GM13976 (cell line): Measurements from ENCODE around the gene MEX3D.

Source experiments
- DNase-seq: peaks from one replicate; pipeline ENCODE4 v3.0.0; 2012; ENCODE audit warnings: low spot score
- CTCF ChIP-seq: IDR thresholded peaks from 2 replicates; pipeline ENCODE4 v1.5.1; 2012; ENCODE audit warnings: borderline replicate concordance, mild to moderate bottlenecking; ENCODE audit not compliant: insufficient read depth; ENCODE audit errors: extremely low read depth, missing control alignments, control extremely low read depth
- in situ Hi-C: fragments of 300-500 bp; cut with MboI; formaldehyde crosslinking; loops from one replicate; pipeline ENCODE4 v1.12.0; 2022; ENCODE audit warnings: low sequenced_read_pairs, mixed read lengths, inconsistent platforms; ENCODE audit not compliant: unreplicated experiment

MEX3D gene

DNA sequence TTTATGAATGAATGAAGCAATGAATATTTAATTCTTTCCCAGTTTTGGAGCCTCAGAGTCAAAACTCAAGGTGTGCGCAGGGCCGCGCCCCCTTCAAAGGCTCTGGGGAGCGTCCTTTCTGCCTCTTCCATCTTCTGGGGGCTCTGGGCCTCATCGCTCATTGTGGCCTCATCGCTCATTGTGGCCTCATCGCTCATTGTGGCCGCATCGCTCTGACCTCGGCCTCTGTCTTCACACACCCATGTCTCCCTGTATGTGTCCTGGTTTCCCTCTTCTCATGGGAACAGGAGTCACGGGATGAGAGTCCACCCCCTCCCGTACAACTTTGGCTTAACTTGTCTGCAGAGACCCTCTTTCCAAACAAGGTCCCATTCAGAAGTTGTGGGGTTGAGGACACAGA lies 3.2 kb upstream of the MEX3D start:
- no peak for TF ChIP-seq CTCF
- in situ Hi-C loops, result no loop called here
- DNase-seq, result no peak

GRCh38 chr19:1570836-1571235 lies 2.7 kb upstream of the MEX3D start:
- in situ Hi-C loops, result no loop called here
- DNase-seq, result no peak
- TF ChIP-seq CTCF, result no peak

GRCh38 chr19:1569997-1570396 lies 1.9 kb upstream of the MEX3D start:
- no peak for DNase-seq
- in situ Hi-C loops, result no loop called here

DNA sequence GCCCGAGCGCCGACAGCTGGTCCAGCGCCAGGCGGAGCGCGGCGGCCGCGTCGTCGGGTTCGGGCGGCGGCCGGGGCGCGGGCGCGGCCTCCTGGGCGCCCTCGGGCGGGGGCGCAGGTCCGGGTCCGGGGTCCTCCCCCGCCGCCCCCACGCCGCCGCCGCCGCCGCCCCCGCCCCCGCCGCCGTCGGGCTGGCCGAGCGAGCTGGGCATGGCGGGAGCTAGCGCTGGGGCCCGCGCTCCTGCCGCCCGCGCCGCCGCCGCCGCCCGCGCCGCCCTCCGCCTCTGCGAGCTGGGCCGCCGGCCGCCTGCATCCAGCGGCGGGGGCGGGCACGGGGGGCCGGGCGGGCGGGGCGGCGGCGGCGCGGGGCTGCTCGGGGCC lies 287 bp downstream of the MEX3D start:
- in situ Hi-C loops, result no loop called here
- no peak for TF ChIP-seq CTCF
- DNase-seq, result no peak

More at GRCh38 chr19:1569997-1570396, 1.9 kb upstream of the MEX3D start:
- no peak for TF ChIP-seq CTCF

DNA sequence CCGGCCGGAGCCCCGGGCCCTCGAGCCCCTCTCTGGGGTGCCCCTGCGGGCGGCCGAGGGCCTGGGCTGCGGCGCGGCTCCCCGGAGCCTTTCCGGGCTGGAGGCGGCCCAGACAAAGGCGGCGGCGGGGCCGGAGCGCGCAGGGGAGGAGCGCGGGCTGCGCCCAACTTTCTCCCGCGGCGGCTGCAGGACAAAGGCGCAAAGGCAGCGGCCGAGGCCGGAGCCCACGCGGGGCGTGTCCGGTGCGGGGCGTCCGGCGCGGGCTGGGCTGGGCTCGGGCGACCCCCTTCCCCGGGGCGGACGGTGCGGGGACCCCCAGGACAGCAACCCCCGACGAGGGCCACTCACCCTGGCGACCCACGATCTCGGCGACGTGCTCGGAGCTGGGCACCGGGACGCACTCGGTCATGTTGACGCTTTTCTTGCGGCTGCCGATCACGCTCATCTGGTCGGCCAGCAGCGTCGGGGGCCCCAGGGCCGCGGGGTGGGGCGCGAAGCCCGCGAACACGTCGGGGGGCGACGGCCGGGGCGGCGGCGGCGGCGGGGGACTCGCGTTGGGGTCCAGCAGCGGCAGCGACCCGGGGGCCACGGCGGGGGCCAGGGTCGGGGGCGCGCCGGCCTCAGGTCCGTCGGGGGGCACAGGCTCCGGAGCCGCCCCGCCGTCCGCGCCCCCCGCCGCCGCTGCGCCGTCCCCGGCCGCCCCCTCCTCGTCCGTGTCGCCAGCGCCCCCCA lies 843 bp downstream of the MEX3D start:
- in situ Hi-C loops, result no loop called here
- no peak for TF ChIP-seq CTCF
- DNase-seq, result no peak

DNA sequence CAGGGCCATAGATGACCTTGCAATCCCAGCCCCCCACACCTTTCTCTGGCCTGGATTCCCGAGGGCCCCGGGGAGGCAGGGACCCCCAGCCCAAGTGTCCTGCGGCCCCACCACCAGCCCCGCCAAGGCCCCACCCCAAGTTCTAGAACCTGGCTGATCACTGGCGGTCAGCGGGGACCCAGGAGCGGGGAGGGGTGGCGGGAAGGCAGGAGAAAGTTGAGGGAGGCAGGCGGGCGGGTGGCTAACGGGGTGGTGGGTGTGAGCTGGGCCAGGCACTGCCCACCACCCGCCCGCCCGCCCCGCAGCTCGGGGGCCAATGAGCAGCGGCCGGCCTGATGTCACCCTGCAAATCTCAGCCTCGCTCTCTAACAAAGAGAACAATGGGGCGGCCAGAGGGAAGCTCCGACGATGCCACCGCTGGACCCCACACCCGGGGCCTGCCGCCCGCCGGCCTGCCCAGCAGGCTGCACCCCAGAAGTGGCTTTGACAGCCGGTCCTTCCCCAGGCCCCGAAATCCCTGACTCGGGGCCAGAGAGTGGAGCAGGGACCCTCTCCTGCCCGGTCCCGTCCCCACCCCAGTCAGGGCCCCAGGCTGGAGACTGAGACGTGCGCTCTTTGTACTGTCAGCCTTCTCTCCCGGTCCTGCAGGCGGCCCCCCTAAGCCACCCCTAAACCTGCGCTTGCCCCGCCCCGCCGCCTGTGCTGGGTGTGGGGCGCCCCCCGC lies 1.6 kb downstream of the MEX3D start:
- in situ Hi-C loops, result no loop called here
- no peak for DNase-seq
- no peak for TF ChIP-seq CTCF
